Esophagus squamous epithelium (tissue), 4 donors: Measurements from ENCODE around the gene GINS2.

Source experiments
- POLR2A ChIP-seq, 4 donors: fragments of 450-650 bp; IDR thresholded peaks; one replicate each; pipeline ENCODE4 v1.6.1; 2017; ENCODE audit warnings: antibody characterized with exemption in 4 of 4, mild to moderate bottlenecking in 4 of 4, moderate library complexity in 3 of 4
- TF ChIP-seq, protein P1 (sequence below), 6 experiments: fragments of 450-650 bp in 4 of 6; fragments of 200-600 bp in 2 of 6; sonication (generic) in 2 of 6; IDR thresholded peaks; one replicate each; pipeline ENCODE4 v1.5.1; 2016 to 2019; ENCODE audit warnings: antibody characterized with exemption in 6 of 6, mild to moderate bottlenecking in 4 of 6, moderate library complexity in 4 of 6

DNA sequence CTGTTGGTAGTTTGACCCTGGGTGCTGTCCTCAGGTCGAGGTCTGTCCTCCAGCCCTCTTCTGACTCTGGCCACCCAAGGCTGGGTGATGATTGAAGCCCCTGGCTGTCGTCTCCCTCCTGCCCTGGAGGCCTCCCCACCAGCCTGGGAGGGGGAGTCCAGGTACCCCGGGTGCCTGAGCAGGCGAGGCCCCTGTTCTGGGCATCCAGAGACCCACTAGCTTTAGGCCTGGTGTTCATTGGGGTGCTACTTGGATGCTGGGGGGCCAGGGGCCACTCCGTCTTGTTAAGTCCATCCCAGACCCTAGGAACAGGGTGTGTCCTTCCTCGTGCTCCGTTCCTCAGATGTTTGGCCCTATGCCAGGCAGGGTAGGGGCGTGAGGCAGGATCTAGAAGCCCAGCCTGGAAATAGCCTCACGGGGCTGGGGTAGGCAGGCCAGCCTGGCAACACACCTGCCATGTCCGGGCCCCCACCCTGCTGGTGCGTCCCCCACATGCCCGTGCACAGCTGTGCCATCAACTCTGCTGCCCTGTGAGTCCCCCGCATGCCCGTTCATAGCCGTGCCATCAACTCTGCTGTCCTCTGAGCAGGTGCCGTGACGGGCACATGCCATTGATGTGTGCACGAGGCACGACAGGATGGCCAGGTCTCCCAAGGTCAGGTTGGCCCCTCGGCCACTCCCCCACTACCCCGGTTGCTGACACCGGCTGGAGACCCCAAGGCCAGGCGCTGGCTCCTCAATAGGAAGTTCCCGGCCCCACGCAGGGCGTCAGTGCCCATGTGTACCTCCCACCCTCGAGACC is 36.9 kb downstream of the GINS2 start:
- TF ChIP-seq, protein P1, sequence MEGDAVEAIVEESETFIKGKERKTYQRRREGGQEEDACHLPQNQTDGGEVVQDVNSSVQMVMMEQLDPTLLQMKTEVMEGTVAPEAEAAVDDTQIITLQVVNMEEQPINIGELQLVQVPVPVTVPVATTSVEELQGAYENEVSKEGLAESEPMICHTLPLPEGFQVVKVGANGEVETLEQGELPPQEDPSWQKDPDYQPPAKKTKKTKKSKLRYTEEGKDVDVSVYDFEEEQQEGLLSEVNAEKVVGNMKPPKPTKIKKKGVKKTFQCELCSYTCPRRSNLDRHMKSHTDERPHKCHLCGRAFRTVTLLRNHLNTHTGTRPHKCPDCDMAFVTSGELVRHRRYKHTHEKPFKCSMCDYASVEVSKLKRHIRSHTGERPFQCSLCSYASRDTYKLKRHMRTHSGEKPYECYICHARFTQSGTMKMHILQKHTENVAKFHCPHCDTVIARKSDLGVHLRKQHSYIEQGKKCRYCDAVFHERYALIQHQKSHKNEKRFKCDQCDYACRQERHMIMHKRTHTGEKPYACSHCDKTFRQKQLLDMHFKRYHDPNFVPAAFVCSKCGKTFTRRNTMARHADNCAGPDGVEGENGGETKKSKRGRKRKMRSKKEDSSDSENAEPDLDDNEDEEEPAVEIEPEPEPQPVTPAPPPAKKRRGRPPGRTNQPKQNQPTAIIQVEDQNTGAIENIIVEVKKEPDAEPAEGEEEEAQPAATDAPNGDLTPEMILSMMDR (IDR thresholded peaks at IDR 0.05): no peak
- no peak for TF ChIP-seq POLR2A (IDR thresholded peaks at IDR 0.05)
